Measurements from ENCODE around the gene GALNT17. TPM values are rescaled to one million over a fixed set of nuclear protein-coding genes. Genes with fewer than 3 reads are reported as not detected.

The GALNT17 gene
- total RNA-seq, 2 experiments from 2014 or later: not detected

DNA sequence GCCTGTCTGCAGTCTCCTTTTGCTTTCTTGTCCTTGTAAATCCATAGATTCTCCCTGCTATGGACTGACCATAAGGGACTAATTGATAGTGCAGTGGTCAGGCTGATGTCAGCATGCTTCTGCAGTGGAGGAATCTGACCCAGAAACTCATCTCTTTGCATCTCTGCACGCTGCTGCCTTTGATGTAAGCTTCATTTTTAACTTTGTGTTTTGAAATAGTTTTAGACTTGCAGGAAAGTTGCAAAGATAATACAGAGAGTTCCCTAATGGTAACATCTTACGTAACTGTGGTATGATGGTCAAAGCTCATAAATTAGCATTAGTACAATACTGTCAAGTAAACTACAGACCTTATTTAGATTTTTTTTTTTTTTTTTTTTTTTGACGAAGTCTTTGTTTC is 89.6 kb downstream of the GALNT17 start:
- Histone ChIP-seq H3K4me3 (ENCODE audit: low read length) (no peak overlapping the region), H3K27me3 (ENCODE audit: control insufficient read depth in 1 of 2, insufficient read depth in 2 of 2, low read length in 2 of 2) (no peaks in the 10 kb centered on the region), H3K36me3 (ENCODE audit: insufficient read depth, low read length) (no peaks in the 10 kb centered on the region), H3K4me1 (ENCODE audit: insufficient read depth, low read length) (no peaks in the 10 kb centered on the region), H3K9me3 (ENCODE audit: control insufficient read depth in 1 of 2, insufficient read depth in 1 of 2, low read length in 2 of 2) (peaks cover 20 to 40% of the 10 kb centered on the region in 2 experiments), H3K27ac (ENCODE audit: low read depth in 1 of 2, low read length in 2 of 2) (no peak overlapping the region)
- intact Hi-C loops (cut with DNase I, micrococcal nuclease): no loop called here
- H3K4me1 Mint-ChIP-seq (ENCODE audit: low read depth): no peaks in the 10 kb centered on the region
- H3K27ac Mint-ChIP-seq: no peak overlapping the region
- no peaks in the 10 kb centered on the region for H3K36me3 Mint-ChIP-seq (ENCODE audit: low read depth)
- POLR2A ChIA-PET: no interaction called here
- no peak for ATAC-seq (ENCODE audit: poor library complexity)
- no peak overlapping the region for H3K4me3 Mint-ChIP-seq
- H3K9me3 Mint-ChIP-seq: peaks cover 12% of the 10 kb centered on the region
- DNase-seq: no peak
- TF ChIP-seq, protein P1, sequence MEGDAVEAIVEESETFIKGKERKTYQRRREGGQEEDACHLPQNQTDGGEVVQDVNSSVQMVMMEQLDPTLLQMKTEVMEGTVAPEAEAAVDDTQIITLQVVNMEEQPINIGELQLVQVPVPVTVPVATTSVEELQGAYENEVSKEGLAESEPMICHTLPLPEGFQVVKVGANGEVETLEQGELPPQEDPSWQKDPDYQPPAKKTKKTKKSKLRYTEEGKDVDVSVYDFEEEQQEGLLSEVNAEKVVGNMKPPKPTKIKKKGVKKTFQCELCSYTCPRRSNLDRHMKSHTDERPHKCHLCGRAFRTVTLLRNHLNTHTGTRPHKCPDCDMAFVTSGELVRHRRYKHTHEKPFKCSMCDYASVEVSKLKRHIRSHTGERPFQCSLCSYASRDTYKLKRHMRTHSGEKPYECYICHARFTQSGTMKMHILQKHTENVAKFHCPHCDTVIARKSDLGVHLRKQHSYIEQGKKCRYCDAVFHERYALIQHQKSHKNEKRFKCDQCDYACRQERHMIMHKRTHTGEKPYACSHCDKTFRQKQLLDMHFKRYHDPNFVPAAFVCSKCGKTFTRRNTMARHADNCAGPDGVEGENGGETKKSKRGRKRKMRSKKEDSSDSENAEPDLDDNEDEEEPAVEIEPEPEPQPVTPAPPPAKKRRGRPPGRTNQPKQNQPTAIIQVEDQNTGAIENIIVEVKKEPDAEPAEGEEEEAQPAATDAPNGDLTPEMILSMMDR (IDR thresholded peaks at IDR 0.05): no peak
- CTCF ChIA-PET: interaction anchor here (0.6 kb wide), 1 partner anchor 315 kb away, joined by 3 read pairs; no protein-coding TSS in a partner anchor
- no peaks in the 10 kb centered on the region for H3K27me3 Mint-ChIP-seq

DNA sequence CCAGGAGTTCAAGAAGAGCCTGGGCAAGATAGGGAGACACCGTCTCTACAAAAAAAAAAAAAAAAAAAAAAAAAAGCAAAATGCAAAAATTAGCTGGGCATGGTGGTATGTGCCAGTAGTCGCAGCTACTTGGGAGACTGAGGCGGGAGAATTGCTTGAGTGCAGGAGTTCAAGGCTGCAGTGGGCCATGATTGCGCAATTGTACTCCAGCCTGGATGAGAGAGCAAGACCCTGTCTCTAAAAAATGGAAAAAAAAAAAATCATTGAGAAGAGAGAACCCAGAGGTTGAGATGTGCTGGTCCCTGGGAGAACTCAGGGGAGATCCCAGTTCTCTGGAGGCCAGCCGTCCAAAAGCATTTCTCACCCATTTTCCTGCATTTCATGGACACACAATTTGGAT is 95.2 kb downstream of the GALNT17 start:
- Histone ChIP-seq H3K4me1 (ENCODE audit: insufficient read depth, low read length) (no peaks in the 10 kb centered on the region), H3K27me3 (ENCODE audit: control insufficient read depth in 1 of 2, insufficient read depth in 2 of 2, low read length in 2 of 2) (no peaks in the 10 kb centered on the region), H3K27ac (ENCODE audit: low read depth in 1 of 2, low read length in 2 of 2) (no peak overlapping the region), H3K9me3 (ENCODE audit: control insufficient read depth in 1 of 2, insufficient read depth in 1 of 2, low read length in 2 of 2) (peaks cover 0 to 48% of the 10 kb centered on the region in 2 experiments), H3K4me3 (ENCODE audit: low read length) (no peak overlapping the region), H3K36me3 (ENCODE audit: insufficient read depth, low read length) (no peaks in the 10 kb centered on the region)
- TF ChIP-seq, protein P1 (IDR thresholded peaks at IDR 0.05): no peak
- ATAC-seq (ENCODE audit: poor library complexity): no peak
- H3K9me3 Mint-ChIP-seq: peaks cover 3% of the 10 kb centered on the region
- intact Hi-C loops (cut with DNase I, micrococcal nuclease): no loop called here
- POLR2A ChIA-PET: no interaction called here
- no peaks in the 10 kb centered on the region for H3K36me3 Mint-ChIP-seq (ENCODE audit: low read depth)
- no peak for DNase-seq
- CTCF ChIA-PET: no interaction called here
- no peaks in the 10 kb centered on the region for H3K27me3 Mint-ChIP-seq
- no peak overlapping the region for H3K27ac Mint-ChIP-seq
- no peaks in the 10 kb centered on the region for H3K4me1 Mint-ChIP-seq (ENCODE audit: low read depth)
- no peak overlapping the region for H3K4me3 Mint-ChIP-seq

DNA sequence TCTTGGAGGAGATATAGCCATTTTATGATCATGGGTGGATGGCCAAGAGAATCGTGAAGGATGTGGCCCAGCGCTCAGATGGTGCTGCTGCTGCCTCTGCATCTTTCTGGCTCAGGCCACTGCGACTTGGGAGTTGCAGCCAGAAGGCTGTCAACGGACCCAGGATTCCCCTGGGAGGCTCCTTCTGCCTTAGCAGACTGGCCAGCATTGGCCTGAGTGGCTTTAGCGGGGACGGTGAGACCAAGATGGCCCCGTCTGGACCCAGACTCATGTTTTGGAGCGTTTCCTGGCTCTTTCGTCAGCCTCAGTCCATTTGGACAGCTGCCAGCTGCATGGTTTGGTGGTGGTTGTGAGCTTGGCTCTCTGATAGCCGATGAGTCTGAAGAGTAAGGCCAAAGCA is 97.2 kb downstream of the GALNT17 start:
- H3K27ac ChIP-seq (ENCODE audit: low read depth in 1 of 2, low read length in 2 of 2): no peak overlapping the region
- H3K4me1 ChIP-seq (ENCODE audit: insufficient read depth, low read length): no peaks in the 10 kb centered on the region
- H3K4me3 Mint-ChIP-seq: no peak overlapping the region
- no peak overlapping the region for H3K27ac Mint-ChIP-seq
- ChIA-PET CTCF (no interaction called here), POLR2A (no interaction called here)
- H3K9me3 ChIP-seq (ENCODE audit: control insufficient read depth in 1 of 2, insufficient read depth in 1 of 2, low read length in 2 of 2): peaks cover 0 to 49% of the 10 kb centered on the region in 2 experiments
- no peaks in the 10 kb centered on the region for H3K27me3 ChIP-seq (ENCODE audit: control insufficient read depth in 1 of 2, insufficient read depth in 2 of 2, low read length in 2 of 2)
- no peaks in the 10 kb centered on the region for H3K36me3 Mint-ChIP-seq (ENCODE audit: low read depth)
- H3K9me3 Mint-ChIP-seq: no peaks in the 10 kb centered on the region
- TF ChIP-seq, protein P1 (IDR thresholded peaks at IDR 0.05): no peak
- H3K4me3 ChIP-seq (ENCODE audit: low read length): no peak overlapping the region
- H3K27me3 Mint-ChIP-seq: no peaks in the 10 kb centered on the region
- intact Hi-C loops (cut with DNase I, micrococcal nuclease): no loop called here
- DNase-seq (no peak), ATAC-seq (ENCODE audit: poor library complexity) (no peak)
- no peaks in the 10 kb centered on the region for H3K36me3 ChIP-seq (ENCODE audit: insufficient read depth, low read length)
- H3K4me1 Mint-ChIP-seq (ENCODE audit: low read depth): no peaks in the 10 kb centered on the region
